Stimulated activated naive CD4-positive, alpha-beta T cell treated with Interleukin-2 at 50 U/mL for 16 hours (primary cell): ENCODE results near the gene ZYX.
A peak's percentile ranks its signal among the peaks of the same experiment; 100 is the strongest.
"Not testable (repeated sequence)": the region's sequence is repeated elsewhere in the genome, so short reads cannot be mapped to it uniquely, and the experiment has no call there.

Source experiments
- DNase-seq: peaks from one replicate; lab custom pipeline; 2025; lab: John Stamatoyannopoulos, UW

Gene ZYX

DNA sequence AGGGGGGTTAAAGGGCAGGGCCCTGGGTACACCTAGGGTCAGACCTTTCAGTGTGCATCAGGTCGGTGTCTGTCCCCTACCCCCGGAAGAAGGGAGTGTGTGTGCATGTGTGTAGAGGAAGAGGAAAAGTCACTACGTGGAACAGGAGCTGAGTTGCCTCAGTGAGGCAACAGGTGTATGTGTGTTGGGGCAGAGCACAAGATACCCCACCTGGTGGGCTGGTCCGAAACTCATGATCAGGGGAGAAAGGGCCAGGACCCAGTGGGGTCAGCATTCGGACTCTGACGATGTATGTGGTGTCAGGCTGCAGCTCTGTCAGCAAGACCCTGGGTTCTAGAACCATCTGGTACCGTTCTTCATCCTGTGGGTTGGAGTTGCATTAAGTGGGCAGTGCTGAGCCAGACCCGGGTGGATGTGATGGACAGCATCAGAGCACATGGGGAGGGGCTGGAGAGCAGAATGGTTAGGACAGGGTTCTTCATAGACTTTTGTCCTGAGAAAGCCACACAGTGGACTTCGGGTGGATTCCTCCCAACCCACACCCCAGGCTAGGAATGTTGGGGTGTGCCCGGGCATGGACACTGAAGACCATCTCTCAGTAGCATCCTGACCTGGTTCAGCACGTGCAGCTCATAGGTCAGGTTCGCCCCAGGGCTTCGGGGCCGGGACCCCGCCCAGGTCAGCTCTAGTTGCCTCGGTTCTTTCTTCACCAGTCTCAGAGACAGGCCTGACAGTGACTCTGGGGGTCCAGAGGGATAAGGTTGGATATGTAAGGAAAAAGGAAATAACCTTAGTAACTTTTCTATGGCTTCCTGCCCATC lies 16.8 kb downstream of the ZYX start:
- DNase-seq: no peak

DNA sequence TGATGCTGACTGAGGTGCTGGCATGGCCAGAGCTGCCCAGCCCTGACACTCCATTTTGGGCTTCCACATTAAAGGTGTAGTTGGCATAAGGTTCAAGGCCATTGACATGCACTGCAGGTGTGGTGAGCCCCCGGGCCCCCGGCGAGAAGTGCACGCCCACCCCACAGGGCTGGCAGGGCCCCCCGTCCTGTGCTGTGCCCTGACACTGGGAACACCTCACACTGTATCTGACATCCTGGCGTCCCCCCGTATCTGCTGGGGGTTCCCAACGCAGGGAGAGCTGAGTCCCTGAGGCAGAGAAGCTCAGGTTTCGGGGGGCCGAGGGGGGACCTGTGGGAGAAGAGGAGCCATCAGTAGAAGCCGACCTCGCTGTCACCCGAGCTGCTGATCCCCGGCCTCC lies 17.5 kb downstream of the ZYX start:
- no peak for DNase-seq

DNA sequence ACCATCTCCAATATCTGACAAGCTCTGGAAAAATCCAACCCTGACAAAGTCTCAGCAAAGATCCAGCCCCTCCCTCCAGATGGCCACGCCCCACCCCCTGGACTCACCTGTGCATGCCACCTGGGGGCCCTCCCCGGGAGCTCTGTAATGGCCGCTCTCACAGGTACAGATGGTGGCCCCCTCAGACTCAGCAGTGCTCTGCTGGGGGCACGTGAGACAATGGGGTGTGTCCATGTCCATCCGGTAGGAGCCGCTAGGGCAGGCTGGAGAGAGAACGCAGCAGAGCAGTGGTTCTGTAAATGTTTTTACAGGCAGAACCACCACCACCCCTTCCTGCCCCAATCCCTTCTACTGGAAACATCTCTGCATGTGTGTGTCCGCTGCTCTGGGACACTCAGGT lies 18.0 kb downstream of the ZYX start:
- no peak for DNase-seq

DNA sequence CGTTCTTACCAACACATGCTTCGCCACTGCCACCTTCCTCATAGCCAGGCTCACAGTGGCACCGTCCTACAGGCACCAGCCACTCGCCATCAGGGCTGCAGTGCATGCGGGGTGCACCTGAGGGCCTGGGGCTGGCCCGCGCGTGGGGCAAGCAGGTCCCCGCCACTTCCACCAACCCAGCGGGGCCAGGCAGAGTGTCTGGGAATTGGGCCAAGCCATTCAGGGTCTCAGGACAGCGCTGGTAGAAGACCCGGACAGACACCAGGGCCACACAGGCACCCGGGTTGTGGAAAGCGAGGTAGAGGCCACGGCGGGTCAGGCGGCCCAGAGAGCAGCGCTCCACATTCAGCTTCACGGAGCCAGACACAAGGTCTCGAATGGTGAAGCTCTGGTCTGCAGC lies 18.5 kb downstream of the ZYX start:
- DNase-seq: no peak

DNA sequence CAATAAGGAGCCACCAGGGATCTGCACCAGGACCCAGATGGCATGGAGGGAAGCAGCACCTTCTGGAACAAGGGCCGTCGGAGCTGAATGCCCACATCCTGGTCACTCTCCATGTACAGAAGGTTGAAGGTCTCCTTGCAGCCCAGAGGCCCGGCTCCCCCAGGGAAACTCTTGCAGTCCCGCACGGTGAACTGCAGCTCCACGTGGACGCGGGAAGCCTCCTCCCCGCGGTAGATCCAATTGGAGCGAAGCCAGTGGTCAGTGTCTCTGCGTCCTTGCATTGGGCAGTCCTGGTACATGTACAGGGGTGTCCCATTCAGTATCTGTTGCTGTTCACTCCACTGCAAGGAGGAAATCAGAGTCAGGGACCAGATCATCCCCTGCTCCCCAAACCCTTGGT lies 20.1 kb downstream of the ZYX start:
- no peak for DNase-seq

DNA sequence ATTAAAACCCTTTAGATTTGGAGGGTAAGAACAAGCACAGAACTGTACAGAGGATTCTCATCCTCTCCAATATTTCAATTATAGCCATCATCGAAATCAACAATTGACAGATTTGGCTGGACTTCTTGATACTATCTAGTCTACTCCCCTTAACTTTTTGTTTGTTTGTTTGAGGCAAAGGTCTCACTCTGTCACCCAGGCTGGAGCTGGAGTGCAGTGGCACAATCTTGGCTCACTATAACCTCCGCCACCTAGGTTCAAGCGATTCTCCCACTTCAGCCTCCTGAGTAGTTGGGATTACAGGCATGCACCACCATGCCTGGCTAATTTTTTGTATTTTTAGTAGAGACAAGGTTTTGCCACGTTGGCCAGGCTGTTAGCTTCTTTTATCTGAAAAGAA lies 21.1 kb downstream of the ZYX start:
- DNase-seq: not testable (repeated sequence)

DNA sequence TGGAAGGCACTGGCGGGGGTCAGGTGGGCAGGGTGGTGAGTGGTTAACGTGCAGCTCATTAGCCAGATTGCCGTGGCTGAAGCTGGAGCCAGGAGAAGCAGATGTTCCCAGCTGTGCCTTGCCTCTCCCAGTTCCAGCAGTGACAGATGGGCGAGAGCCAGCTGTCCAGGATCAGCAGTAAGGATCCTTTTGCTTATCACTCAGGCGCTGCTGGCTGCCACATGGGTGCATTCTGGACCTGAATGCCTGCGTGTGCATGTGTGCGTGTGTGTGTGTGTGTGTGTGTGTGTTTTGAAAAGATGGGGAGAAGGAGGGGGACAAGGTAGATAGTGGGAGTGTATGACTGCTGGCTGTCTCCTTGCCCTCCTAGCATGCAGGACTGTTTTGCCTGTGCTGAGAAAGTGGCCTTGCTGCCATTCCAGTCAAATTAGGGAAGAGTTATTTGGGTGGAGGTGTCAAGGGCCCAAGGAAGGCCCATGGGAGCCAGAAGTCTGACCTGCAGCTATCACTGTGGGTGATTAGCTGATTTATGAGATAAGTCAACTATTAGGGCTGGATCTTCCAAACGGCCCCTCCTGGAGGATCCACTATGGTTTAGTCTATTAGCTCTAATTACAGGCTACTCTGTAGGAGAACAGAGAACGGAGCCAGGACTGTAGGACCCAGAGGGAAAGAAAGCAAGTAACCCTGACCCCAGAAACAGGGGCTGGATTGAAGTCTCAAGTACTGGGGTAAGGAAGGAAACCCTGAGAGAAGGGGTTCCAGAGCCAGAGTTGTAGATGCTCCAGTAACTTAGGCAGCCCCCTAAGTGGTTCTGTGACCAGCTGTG lies 24.2 kb downstream of the ZYX start:
- no peak for DNase-seq

DNA sequence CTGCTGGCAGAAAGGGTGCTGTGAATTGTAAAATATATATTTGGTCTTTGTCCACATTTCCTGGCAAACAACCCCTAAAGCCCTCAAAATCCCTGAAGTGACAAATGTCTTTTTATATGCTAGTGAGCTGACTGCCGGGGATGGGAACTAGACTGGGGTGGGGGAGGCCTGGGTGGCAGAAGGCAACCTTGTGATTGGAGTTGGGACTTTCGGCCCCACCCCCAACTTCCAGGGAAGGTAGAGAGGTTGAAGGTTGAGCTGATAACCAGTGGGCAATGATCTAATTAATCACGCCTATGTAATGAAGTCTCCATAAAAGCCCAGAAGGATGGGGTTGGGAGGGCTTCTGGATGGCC lies 24.8 kb downstream of the ZYX start:
- no peak for DNase-seq

DNA sequence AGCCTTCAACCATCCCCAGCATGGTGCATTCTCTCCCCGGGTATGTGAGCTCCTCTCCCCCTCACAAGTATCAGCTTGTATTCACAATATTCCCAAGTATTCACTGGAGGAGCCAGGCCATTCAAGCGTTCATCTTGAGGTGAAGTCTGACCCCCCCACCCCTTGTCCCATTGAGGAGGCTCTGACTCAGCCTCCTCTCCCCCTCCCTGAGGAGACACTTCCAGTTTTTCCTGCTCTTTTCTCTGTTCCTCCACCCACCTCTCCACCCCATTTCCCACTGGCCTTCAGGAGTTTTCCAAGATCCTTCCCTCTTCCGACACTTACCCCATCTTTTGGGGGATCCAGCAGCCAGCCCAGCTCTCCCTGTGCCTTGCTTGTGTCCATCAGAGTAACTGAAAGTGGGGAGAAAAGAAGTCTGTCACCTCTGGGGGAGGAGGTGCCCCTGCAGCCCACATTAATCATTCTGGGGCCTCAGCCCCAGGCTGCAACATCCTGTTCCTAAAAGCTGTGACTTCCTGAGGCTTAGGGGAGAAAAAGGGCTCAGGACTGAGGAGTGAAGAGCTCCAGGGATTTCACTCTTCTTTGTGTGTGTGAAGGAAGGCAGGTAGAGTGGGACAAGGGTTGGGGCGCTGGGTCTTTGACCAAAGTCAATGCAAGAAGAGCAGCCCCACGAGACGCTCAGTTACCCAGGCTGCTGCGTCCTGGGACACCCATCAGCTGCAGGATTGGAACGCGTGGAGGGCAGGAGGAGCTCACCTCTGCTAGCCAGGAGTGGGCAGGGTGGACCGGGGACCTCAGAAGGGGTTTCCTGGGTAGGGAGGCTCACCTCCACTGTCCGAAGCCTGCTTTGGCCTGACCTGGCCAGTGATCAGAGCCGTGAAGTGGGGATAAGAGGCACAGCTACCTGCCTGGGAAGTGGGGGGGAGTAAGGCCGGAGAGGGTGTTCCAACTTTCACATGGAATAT lies 26.4 kb downstream of the ZYX start:
- DNase-seq: peak; percentile 14

DNA sequence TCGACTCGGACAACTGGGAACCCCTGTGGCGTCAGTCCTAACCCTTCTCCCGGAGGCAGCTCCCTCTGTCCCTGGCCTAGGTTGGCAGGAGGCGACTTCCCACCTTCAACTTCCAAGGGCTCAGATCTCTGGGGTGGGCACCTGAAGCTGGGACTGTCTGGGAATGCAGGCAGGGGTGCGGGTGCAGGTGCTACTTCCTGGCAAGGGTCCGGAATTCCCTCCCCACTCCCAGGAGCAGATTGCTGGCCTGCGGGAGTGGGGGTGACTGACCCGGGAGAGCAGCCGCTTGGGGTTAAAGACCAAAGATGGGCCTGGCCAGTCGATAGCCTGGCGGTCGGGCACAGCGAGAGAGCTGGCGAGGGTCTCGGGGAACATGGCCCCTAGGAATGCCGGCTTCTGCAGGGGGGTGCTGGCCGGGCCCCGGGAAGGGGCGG lies 27.1 kb downstream of the ZYX start:
- DNase-seq: no peak

DNA sequence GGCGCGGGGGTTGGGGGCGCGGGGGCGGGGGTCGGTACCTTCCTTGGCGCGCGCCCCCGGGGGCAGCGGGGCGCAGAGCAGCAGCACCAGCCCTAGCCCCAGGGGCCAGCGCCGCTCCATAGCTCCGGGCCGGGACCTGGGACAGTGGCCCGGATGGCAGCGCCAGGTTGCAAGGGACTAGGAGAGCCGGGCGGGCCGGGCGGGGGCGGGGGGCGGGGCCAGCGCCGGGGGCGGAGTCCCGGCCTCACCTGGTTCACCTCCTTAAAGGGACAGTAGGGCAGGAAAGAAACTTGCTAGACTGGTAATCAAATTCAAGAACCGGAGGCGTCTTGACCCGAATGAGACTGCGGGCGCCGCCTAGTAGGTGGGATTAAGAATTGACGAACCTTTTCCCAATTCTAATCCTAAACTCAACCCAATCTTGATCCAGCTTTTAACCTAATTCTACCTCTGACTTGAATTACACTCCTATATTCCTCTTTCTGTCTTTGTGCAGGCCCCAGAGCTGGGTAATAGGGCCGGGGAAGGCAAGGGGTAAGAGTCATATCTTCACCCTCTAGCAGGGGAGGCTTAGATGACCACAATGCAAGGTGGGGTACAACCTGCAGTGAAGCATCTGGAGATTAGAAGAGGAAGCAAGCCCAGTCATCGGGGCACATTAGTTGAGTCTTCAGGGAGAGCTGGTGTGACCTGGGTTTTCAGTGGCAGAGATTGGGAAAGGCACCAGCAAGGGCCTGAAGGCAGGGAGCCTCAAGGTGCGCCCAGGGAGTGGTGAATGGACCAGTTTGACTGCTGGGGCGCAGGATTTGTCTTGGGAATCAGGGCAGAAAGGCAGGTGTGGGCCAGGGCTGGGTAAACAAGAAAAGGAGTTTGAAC lies 27.8 kb downstream of the ZYX start, which contains the start of gene EPHA1:
EPHA1 (minus strand) TSS at position 171 of the 876 bp plus-strand sequence; CDS start at position 120, 51 bp downstream.
- peak; percentile 41 for DNase-seq

DNA sequence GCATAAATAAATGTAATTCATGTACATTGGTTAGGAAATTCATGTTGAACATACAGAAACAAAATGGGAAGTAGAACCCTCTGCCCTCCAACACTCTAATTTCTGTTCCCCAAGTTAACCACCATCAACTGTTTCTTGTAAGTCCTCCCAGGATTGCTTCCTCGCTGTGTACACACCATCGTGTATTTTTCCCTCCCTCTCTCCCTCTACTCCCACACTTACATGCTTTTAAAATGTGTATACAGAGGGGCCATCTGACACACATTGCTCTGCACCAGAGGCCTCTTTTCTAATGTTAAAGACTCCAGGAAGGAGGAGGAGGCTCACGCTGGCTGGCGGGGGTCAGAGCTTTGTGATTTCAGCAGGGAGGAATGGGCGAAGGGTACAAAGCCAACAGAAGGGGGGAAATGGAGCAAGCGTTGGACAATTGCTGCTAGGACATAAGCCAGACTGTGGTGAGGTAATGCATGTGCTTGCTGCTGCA lies 29.4 kb downstream of the ZYX start:
- no peak for DNase-seq

DNA sequence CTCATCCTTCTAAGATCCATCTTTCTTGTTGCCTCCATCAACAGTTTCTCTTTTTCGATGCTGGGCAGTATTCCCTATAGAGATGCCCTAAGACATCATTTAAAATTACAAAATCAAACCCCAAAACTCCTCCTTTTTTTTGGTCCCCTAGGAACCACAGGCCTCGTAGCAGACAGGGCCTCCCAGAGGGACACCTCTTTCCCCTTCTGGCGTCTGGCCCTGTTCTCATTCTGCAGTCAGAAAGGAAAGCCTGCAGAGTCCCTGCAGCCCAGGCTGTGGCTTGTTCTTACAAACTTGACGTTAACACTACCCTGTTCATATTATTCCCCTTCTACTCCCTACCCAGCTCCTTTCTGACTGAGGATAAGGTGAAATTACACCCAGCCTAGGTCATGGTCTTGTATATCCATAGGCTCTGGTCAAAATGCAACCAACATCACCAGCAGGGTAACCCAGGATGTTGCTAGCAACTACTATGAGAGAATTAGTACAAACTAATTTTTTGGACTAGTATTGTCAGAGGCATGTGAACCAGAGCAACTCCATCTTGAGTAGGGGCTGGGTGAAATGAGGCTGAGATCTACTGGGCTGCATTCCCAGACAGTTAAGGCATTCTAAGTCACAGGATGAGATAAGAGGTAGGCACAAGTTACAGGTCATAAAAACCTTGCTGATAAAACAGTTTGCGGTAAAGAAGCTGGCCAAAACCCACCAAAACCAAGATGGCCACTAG lies 31.0 kb downstream of the ZYX start:
- no peak for DNase-seq

DNA sequence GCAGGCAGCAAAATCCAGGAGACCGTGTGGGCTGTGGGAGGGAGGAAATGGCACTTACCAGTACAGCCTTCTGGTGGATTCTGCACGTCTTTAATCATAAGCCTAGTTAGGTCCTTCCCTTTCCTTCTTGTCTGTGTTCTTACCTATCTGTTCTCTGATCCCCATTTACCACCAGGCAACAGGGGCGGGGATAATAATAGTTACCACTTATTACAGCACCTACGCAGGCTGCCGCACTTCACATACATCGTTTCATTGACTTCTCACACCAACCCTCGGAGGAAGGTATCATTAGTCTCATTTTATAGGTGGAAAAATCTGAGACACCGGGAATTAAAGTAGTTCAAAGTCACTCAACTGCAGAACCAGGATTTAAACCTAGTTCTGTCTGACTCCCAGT lies 32.0 kb downstream of the ZYX start:
- DNase-seq: no peak

DNA sequence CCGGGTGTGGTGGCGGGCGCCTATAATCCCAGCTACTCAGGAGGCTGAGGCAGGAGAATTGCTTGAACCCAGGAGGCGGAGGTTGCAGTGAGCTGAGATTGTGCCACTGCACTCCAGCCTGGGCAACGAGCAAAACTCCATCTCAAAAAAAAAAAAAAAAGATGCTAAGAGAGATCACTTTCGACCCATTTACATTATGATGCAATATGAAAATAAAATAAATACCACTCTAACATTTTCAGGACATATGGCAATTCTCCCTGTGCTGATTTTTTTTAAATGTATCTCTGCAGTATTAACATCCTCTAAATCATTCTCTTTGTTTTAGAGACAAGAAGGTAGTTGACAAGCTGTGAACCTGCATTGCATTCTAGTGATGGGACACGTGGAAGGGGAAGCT lies 34.1 kb downstream of the ZYX start:
- DNase-seq: not testable (repeated sequence)

DNA sequence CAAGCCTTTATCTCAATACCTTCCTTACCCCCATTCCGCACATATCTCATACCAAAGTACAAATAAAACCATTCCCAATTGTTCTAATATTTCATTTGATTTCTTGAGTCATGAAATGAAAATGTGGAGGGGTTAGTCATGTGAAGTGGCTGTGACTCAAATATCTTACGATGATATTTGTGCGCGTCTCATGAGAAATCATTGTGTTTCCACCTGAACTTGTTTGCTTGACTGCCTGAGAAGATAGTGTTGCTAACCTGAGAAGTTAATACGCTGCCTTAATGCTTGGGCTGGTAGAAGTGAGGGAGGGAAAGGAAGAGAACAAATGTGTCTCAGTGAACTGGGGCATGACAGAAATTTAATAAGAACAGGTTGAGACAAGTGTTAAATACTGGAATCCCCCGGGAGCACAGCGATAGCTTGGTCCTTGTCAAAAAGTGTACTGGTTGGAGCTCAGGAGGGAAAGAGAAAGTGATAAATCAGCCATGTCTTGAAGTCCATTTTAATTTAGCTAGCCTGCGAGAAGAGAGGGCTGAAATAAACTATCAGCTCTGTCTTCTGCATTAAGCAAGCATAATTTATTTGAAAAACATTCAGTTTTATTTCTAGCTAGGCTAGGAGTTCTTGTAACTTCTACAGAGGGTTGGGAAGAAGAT lies 34.7 kb downstream of the ZYX start:
- DNase-seq: no peak

DNA sequence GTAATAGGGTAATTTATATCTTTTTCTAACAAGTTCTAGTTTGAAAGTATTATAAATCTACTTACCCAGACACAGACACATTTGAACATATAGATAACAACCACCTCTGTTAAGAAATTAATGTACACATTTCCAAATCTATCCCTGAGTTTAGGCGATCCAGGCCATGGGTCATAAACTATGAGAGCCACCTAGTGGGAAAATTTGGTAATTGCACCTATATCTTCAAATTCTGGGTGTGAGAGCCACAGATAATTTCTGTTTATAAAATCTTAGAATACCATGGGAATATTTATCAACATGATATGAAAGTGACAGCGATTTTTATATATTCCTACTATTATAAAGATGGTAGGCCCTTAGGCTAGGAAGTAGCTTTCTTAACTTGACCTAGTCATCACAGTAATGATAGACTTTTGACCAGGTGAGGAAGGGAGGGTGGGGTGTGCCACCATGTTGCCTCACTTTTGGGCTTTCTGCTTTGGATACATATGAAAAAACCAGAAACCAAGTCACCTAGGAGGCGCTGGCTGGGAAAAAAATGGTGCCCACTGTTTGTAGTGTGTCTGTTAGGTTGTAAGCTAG lies 35.5 kb downstream of the ZYX start:
- DNase-seq: no peak

DNA sequence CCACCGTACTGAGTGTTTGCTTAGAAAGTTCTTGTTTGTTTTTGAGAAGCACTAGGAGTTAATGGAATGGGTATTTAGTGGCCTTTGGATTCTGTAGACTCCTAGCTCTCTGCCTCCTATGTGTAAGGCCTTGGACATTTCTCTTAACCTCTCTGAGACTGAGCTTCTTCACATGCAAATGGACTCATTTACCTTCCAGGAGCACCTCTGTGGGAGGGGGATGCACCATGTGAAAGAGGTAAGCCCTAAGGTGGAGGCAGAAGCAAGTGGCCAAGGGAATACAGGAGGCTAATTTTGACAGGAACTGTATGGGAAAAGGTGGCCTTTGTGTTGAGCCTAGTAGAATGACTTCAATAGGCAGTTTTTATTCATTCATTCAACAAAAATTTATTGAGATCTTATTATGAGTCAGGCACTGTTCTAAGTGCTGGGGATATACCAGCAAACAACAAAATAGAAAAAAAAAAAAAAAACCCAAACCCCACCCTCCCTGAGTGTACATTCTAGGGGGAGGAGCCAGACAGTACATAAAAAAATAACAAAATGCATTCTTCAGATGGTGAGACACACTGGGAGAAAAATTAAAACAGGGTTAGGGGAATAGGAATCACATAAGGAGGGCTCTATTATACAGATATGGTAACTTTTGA lies 36.7 kb downstream of the ZYX start:
- DNase-seq: no peak
